GM18526 (cell line): Measurements from ENCODE around the gene PAGR1.
A peak's percentile ranks its signal among the peaks of the same experiment; 100 is the strongest.

Experiments used
- POLR2A ChIP-seq: IDR thresholded peaks from 3 replicates; pipeline ENCODE4 v1.6.1; 2011; ENCODE audit not compliant: insufficient read length; ENCODE audit errors: extremely low read depth

Gene PAGR1

DNA sequence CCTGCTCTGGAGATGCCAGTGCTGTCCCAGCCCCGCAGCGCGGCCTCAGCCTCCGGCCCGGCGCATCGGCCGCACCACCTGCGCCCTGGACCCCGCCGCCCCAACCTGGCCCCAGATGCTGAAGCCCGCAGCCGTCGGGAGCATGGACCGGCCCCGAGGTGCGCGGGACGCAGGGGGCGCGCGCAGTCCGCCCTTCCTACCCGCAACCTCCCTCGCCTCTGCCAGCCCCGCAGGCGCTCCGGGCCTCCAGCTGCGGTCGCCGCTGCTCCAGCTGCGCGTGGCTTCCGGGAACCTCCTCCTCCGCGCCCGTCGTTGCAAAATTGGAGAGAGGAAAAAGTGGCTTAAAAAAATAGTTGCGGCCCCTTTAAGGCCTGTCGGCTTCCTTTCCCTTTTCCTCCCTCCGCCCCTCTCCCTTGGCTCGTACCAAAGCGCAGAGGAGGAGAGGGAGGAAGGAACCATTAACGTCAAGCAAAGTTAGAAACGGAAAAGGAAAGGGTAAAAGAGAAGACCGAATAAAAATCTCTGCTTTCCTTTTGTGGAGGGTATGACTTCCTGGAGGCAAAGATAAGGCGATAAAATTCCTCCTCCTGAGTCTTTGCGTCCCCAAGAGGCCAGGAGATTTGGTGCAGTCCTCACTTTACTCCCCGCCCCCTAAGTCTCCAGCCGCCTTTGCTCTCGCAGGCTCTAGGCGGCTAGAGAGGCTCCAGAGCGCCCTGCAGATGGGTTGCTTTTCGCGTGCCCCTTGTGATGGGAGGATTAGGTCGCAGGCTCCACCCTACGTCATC is 47.1 kb downstream of the PAGR1 start, which contains the start of gene CDIPT:
CDIPT (minus strand) TSS at position 343 of the 785 bp plus-strand sequence. CDS start 369 bp downstream, outside the sequence.
- TF ChIP-seq POLR2A = peak; percentile 57

DNA sequence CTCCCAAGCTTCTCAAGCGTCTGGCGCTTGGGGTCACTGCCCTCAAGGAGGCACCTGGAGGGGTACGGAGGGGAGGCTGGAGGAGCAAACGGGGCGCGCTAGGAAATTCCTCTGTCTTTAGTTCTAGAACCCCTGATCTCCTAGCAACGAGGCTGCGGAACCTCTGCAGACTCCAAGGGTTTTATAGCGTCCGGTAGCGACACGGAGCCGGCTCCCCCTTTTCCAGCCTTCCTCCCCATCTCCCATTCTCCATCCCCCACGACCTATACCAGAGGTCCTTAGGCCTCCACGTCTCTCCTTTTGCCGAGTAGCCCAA is 47.7 kb downstream of the PAGR1 start:
- TF ChIP-seq POLR2A = no peak

DNA sequence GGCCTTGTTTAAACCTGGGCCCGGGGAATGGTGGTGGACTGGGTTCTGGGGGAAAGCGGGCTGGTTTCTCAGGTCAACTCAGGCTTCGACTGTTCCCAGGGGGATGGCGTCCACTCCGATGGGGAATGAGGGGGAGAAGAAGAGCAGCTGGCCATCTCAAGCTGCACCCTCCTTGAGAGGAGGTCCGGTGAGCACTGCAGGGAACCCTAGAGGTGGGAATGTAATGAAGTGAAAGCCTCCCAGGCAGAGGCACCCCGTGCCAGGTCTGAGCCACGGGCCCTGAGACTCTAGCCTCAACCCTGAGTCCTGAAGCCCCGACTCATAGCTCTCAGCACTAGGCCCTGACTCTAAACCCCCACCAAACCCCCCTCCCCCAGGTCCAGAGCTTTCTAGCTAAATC is 48.3 kb downstream of the PAGR1 start:
- TF ChIP-seq POLR2A = no peak

DNA sequence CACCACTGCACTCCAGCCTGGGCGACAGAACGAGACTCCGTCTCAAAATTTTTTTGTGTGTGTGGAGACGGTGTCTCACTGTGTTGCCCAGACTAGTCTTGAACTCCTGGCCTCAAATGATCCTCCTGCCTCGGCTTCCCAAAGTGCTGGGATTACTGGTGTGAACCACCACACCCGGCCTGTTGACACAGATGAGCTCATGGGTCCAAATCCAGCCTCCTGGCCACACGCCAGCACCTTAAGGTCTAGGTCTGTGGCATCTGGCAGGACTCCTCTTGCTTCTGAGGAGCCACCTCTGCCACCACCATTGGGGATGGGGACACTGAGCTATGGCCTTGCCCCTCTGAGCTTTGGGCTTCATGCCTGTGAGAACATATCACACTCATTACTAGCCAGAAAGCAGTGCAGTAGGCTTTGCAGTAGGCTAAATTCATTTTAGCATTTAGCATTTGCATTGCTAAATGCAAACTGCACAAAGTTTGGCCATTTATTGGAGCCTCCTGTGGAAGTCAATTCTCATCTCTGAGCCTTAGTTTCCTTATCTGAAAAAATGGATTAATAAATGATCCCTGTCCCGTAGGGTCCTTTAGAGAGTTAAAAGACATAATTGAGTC is 52.6 kb downstream of the PAGR1 start:
- TF ChIP-seq POLR2A = no peak
